ENCODE data around the gene CATSPERE.
"Not testable (repeated sequence)": the region's sequence is repeated elsewhere in the genome, so short reads cannot be mapped to it uniquely, and the experiment has no call there.

Gene CATSPERE

GRCh38 chr1:244666672-244667418, 205.8 kb downstream of the CATSPERE start:
- DNase-seq = not testable (repeated sequence)

- no peak for DNase-seq
These were observed 206.7 kb downstream of the CATSPERE start for GRCh38 chr1:244667797-244668196.

- DNase-seq = no peak
These were observed 212.0 kb downstream of the CATSPERE start for GRCh38 chr1:244672946-244673682.

- DNase-seq = no peak
These were observed 213.4 kb downstream of the CATSPERE start for GRCh38 chr1:244674446-244674845.

GRCh38 chr1:244675167-244675566, 214.1 kb downstream of the CATSPERE start:
- DNase-seq = no peak

GRCh38 chr1:244678697-244679096, 217.6 kb downstream of the CATSPERE start:
- DNase-seq = no peak

GRCh38 chr1:244680667-244681066, 219.6 kb downstream of the CATSPERE start:
- no peak for DNase-seq

- DNase-seq = not testable (repeated sequence)
These were observed 221.0 kb downstream of the CATSPERE start for GRCh38 chr1:244682087-244682486.
